Medulla oblongata (tissue), 1 donor: ENCODE results near the gene IL13RA1.
"Not testable (repeated sequence)": the region's sequence is repeated elsewhere in the genome, so short reads cannot be mapped to it uniquely, and the experiment has no call there.

Experiments used
- DNase-seq: peaks from one replicate; pipeline ENCODE4 v3.0.0-alpha.2; 2015; ENCODE audit errors: extremely low spot score

IL13RA1 gene

GRCh38 chrX:118729042-118729652, 1.7 kb downstream of the IL13RA1 start:
- DNase-seq = no peak

DNA sequence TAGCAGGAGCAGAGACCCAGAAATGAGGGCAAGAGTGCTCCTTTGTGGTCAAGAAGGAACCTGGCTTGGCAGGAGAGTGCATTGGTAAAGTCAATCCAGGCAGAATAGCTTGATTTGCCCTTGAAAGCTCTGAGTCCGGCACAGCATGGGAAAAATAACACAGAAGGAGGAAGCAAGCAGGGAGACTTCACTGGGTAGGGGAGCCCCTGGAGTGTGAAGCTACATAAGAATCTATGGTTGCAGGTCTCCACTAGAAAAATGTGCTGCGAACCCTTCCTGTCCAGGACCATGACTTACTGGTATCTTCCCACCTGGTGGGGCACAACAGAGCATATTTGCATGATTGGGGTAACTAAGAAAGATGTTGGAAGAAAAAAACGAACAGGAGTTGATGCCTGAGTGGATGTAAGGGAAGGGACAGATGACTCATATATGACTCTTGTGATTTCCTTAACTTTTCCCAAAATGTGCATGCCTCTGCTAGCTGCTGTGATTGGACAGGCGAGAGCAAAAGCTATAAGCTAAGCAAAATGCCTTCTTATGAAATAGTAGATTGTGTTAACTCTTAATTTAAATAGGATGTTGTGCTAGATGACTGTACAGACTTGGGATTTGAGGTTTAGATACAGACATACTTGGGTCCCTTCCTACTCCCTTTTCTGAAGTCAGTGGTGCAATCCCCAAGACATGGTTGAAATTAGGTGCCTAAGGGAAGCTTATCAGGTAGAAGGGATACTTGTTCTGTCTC, 3.3 kb downstream of the IL13RA1 start:
- no peak for DNase-seq

DNA sequence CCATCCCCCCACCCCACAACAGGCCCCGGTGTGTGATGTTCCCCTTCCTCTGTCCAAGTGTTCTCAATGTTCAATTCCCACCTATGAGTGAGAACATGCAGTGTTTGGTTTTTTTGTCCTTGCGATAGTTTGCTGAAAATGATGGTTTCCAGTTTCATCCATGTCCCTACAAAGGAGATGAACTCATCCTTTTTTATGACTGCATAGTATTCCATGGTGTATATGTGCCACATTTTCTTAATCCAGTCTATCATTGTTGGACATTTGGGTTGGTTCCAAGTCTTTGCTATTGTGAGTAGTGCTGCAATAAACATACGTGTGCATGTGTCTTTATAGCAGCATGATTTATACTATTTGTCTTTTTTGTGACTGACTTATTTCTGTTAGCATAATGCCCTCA, 5.1 kb downstream of the IL13RA1 start:
- DNase-seq = not testable (repeated sequence)

- no peak for DNase-seq
Observed at GRCh38 chrX:118734909-118735308, 7.5 kb downstream of the IL13RA1 start.

DNA sequence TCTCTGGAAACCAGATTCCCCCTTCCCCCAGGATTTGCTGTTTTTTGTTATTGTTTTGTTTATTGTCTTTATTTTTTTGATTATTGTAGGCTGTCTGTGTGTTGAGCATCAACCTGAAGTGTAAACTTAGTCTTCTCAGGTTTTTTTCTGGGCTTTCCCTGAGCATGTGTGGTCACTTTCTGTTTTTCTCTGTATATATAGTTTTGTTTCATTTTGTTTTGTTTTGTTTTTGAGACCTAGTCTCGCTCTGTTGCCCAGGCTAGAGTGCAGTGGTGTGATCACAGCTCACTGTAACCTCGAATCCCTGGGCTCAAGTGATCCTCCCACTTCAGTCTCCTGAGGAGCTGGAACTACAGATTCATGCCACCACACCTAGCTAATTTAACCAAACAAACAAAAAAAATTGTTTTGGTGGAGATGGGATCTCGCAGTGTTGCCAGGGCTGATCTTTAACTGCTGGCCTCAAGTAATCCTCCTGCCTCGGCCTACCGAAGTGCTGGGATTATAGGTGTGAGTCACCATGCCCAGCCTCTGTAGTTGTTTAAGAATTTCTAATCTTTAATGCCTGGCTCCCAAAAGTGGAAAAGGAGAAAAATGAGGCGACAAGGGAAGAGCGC, 9.1 kb downstream of the IL13RA1 start:
- no peak for DNase-seq

- DNase-seq = no peak
Observed at GRCh38 chrX:118739577-118739976, 12.2 kb downstream of the IL13RA1 start.

- DNase-seq = no peak
Observed at GRCh38 chrX:118740276-118740889, 13.0 kb downstream of the IL13RA1 start.

DNA sequence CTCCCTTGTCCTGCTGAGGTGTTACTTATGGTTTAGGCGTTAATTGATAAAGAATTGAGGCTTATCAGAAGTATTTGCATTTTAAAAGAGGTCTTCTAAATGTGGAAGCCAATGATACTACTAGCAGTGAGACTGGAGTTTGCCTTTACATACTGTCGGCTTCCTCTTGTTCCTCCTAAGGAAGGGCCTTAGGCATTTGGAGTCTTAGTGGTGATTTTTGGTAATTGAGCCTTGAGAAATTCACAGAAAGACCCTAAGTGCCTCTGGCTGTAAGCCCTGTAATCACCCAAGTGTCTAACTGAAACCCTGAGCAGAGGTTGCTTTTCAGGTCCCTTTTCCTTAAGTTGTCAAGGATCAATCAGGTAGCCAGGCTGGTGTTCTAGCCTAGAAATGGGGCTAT, 14.8 kb downstream of the IL13RA1 start:
- DNase-seq = no peak

DNA sequence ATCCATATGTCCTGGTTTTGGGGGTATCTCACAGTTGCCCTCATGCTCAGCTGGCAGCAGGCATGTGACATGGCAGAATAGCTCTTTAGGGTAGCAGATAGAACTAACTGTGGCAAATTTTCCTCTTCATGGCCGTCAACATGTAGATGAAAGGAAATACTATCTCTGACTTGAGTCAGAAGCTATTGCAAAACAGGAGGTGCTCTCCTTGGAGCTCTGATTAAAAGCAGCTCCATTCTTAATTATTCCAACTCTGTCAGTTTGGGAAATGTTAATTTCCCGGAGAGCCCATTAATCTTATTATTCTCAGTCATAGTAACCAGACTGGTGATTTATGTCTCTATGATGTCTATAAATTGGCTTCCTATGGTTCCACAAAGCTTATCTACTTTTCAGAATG, 18.2 kb downstream of the IL13RA1 start:
- no peak for DNase-seq

DNA sequence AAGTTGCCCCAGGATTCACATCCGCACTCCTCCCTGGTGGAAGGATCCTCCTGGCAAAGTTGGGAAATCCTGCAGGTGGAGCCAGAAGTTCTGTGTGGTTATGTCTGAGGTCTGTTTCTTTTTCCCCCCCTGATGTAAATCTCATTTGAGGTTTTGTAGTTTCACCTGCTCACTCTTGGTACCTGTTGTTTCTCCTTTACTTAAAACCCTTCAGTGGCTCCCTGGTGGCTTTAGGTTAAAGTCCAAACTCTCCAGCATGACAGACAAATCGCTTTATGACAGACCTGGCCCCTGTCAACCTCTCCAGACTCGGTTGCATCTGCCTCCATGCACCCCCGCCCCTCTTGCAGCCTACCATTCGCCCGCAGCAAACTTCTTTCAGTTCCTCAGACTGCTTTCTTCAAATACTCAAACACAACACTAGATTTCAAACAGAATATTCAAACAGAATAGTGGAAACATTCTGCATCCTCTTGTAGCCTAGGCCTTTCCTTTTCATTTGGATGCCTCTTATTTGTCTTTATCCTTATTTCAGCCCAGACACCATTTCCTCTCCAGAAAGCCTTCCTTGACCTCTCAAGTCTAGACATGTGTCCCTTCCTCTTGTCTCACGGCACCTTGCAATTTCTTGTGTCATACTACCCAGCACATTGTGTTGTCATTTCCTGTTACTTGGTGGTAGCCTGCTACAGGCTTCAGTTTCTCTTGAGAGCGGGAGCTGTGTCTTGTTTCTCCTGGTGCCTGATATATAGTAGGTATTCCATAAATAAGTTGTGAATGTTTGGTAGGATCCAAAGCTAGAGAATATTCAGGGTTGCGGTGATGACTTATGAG, 24.8 kb downstream of the IL13RA1 start:
- DNase-seq = peak; percentile 14

GRCh38 chrX:118755633-118756032, 28.2 kb downstream of the IL13RA1 start:
- no peak for DNase-seq

DNA sequence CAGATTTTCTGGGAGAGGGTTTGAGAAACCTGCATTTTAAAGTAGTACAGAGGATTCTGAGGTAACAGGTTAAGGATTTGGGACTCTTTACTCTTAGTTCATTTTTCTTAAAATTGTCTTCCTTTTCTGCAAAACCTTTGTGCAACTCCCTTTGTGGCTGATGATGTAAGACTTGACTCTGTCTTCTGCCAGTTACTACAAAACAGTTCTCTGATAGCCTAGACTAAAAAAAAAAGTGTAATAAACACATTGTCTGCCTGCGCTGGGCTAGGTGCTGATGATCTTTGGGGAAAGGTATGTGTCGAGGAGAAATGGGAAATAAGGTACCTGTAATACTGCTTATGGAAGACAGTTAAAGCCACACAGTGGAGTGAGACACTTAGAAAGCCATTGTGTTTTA, 28.7 kb downstream of the IL13RA1 start:
- DNase-seq = peak; percentile 2

DNA sequence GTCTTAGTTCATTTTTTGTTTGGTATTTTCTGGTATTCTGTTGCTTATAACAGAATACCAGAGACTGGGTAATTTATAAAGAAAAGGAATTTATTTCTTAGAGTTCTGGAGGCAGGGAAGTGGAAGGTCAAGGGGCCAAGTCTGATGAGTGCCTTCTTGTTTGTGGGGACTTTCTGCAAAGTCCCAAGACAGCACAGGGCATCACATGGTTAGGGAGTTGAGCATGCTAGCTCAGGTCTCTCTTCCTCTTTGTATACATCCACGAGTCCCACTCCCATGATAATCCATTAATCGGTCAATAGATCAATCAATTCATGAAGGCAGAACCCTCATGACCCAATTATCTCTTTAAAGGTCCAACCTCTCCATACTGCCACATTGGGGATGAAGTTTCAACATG, 31.1 kb downstream of the IL13RA1 start:
- no peak for DNase-seq

DNA sequence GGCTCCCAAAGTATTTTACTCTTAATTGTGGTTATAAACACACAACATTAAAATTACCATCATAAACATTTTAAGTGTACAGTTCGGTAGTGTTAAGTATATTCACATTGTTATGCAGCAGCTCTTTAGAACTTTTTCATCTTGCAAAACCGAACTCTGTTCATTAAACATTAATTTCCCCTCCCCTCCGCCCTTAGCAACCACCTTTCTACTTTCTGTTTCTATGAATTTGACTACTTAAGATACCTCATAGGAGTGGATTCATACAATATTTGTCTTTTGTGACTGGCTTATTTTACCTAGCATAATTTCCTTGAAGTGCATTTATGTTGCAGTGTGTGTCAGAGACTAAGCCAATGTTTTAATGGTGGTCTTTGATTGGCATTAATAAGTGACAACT, 32.6 kb downstream of the IL13RA1 start:
- DNase-seq = no peak

DNA sequence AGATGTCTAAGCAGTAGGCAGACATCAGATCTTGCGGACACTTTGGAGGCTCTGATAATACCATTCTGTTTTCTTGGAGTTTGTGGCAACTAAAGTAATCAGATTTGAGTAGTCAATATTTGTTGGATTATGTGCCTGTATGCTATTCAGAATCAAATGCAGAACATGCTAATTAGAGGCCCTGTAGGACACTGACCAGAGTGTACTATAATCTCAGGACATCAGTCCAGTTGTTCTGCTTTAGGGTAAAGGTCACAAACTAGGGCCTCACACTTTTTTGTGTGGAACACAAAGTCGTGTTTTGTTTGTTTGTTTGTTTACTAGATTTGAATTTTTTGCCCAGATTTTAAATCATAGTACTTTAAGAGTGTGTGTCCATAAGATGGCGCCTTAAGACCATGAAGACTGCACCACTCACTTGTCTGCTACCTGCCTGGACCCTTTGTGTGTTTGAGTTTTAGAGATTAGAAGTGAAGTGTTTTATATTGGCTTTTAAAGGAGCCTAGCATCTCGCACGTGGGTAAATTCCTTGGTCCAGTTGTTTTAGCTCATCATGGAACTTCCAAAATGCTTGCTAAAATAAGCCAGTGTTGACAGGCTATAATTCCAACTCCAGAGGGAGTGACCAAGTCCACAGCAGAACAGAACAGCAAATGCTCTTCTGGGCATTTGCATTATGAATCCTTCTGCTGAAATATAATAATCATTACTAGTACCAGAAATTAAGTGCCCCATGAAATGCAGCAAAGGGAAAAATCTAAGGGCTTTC, 34.7 kb downstream of the IL13RA1 start:
- DNase-seq = no peak

GRCh38 chrX:118763489-118763888, 36.1 kb downstream of the IL13RA1 start:
- no peak for DNase-seq

DNA sequence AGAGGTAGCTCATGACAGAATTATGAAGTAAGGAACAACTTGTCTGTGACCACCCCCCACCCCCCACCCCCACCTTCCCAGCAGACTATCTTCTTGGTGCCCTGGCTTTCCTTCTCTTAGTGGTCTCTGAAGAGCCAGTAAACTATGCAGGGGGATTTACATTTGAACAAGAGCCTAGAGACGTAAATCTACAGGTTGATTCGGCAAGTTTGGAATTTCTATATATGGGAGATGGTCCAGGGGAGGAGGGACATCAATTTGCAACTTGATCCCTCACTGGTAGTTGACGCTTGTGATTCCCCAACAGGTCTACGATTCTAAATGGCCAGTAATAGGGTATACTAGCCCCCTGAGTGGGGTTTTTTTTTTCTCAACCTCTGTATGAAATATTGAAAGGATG, 36.7 kb downstream of the IL13RA1 start:
- no peak for DNase-seq

GRCh38 chrX:118770133-118770760, 42.8 kb downstream of the IL13RA1 start:
- no peak for DNase-seq

DNA sequence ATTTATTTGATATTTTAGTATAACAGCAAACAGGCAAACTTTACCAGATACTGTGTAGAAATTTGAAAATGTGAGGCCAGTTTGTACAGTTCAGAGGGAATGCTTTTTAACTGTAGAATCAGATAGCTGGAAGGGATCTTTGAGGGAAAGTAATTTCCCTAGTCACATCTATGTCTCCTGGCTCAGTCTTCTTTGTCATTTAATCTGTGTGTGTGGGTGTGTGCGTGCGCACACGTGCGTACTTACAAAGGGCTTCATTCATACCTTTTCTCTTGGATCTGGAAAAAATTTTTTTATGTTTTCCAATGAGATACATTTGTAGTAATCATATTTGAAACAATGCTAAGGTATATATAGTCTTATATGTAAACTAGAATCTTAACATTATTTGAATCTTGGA, 44.6 kb downstream of the IL13RA1 start:
- DNase-seq = no peak

DNA sequence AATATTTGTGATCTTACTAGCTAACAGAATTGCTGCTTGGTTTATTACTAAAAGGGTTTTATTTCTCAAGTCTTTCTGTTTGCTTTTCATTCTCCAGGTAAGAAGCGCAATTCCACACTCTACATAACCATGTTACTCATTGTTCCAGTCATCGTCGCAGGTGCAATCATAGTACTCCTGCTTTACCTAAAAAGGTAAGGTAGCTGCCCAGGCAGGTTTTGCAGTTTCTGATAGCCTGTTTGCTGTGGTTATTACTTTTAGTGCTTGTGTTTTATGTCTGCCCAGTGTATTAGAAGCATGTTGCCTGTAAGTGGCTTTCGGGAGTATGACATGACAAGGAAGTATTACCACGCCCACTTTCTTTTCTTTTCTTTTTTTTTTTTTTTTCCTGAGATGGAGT, 46.4 kb downstream of the IL13RA1 start:
- no peak for DNase-seq

DNA sequence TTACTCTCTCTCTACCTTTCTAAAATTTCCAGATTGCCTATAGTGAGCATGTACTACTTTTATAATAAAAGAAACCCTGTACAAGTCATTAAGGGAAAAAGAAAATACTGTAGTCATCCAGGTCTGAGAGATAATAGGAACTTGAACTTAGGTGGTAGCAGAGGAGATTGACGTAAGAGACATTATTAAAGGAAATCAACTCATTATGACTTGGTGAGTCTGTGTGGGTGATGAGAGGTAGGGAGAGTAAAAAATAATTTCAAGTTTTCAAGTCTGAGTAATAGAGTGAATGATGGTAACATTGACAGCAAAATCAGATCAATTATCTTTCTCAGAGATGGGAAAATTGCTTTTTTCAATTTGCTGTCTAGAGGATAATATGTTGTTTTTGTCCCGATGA, 52.2 kb downstream of the IL13RA1 start:
- no peak for DNase-seq
